Thoracic aorta (tissue), 2 donors: ENCODE results near the gene SRPRA. TPM values are rescaled to one million over a fixed set of nuclear protein-coding genes. Genes with fewer than 3 reads are reported as not detected.

Experiments
- ATAC-seq: fragments of 150-250 bp; one replicate; pipeline ENCODE4 v1.8.0; 2017; ENCODE audit warnings: low read depth; ENCODE audit not compliant: insufficient number of reproducible peaks, low FRiP score
- DNase-seq: peaks from one replicate; pipeline ENCODE4 v3.0.0-alpha.2; 2020; ENCODE audit warnings: low spot score
- H3K27ac ChIP-seq, 2 donors: fragments of 200-600 bp; sonication (generic); 1 replicate in 1 of 2; 2 replicates in 1 of 2; pipeline ENCODE4 v1.5.1; 2016; ENCODE audit warnings: mild to moderate bottlenecking in 2 of 2, moderate library complexity in 2 of 2
- H3K27me3 ChIP-seq: fragments of 200-600 bp; sonication (generic); replicated peaks from 2 replicates; pipeline ENCODE4 v1.6.0; 2016; ENCODE audit warnings: mild to moderate bottlenecking; ENCODE audit not compliant: insufficient read depth
- H3K36me3 ChIP-seq: fragments of 200-600 bp; sonication (generic); one replicate; pipeline ENCODE4 v1.5.1; 2016
- H3K4me1 ChIP-seq, 2 donors: fragments of 200-600 bp; sonication (generic); 1 replicate in 1 of 2; 2 replicates in 1 of 2; pipeline versions ENCODE4 v1.5.1 to v1.6.0; 2016; ENCODE audit warnings: low read depth in 2 of 2, mild to moderate bottlenecking in 1 of 2; ENCODE audit not compliant: control insufficient read depth in 1 of 2
- H3K4me3 ChIP-seq: fragments of 200-600 bp; sonication (generic); 2 replicates; pipeline ENCODE4 v1.5.1; 2016; ENCODE audit warnings: mild to moderate bottlenecking
- H3K9me3 ChIP-seq: fragments of 200-600 bp; sonication (generic); 2 replicates; pipeline ENCODE4 v1.5.1; 2016
- CTCF ChIP-seq: fragments of 200-600 bp; sonication (generic); IDR thresholded peaks from one replicate; pipeline ENCODE4 v1.5.1; 2019; ENCODE audit warnings: antibody characterized with exemption
- total RNA-seq, 2 donors: library from RNA; depleted of rRNA; stranded (reverse); fragments of >200 nt; gene quantifications; one replicate each; pipeline versions ENCODE4 v1.1.0 to v1.2.3, GENCODE V29; 2016

The SRPRA gene
- total RNA-seq, 2 donors from 2014 or later: 125 to 128 TPM

GRCh38 chr11:126254819-126255218 lies 13.9 kb downstream of the SRPRA start:
- Histone ChIP-seq H3K27me3 (no peaks in the 10 kb centered on the region), H3K9me3 (no peaks in the 10 kb centered on the region), H3K4me3 (no peak overlapping the region), H3K27ac (no peak overlapping the region), H3K36me3 (peaks cover 4% of the 10 kb centered on the region), H3K4me1 (no peaks in the 10 kb centered on the region)
- no peak for ATAC-seq
- TF ChIP-seq CTCF: no peak
- no peak for DNase-seq

- no peak overlapping the region for H3K27ac ChIP-seq
- no peaks in the 10 kb centered on the region for H3K9me3 ChIP-seq
- no peak overlapping the region for H3K4me3 ChIP-seq
- ATAC-seq (no peak), DNase-seq (no peak)
- H3K36me3 ChIP-seq: peaks cover 4% of the 10 kb centered on the region
- TF ChIP-seq CTCF: no peak
- H3K27me3 ChIP-seq: no peaks in the 10 kb centered on the region
- H3K4me1 ChIP-seq: no peaks in the 10 kb centered on the region
These were observed 15.4 kb downstream of the SRPRA start for GRCh38 chr11:126253265-126253664.

GRCh38 chr11:126246636-126247035 lies 22.1 kb downstream of the SRPRA start:
- TF ChIP-seq CTCF: no peak
- DNase-seq (no peak), ATAC-seq (no peak)
- Histone ChIP-seq H3K27me3 (no peaks in the 10 kb centered on the region), H3K9me3 (no peaks in the 10 kb centered on the region), H3K4me3 (no peak overlapping the region), H3K27ac (no peak overlapping the region), H3K36me3 (no peaks in the 10 kb centered on the region), H3K4me1 (no peaks in the 10 kb centered on the region)

GRCh38 chr11:126233391-126233790 lies 35.3 kb downstream of the SRPRA start:
- no peak overlapping the region for H3K27ac ChIP-seq
- no peak overlapping the region for H3K4me3 ChIP-seq
- H3K27me3 ChIP-seq: no peaks in the 10 kb centered on the region
- ATAC-seq: no peak
- H3K36me3 ChIP-seq: no peaks in the 10 kb centered on the region
- TF ChIP-seq CTCF: no peak
- no peaks in the 10 kb centered on the region for H3K4me1 ChIP-seq
- DNase-seq: no peak
- no peaks in the 10 kb centered on the region for H3K9me3 ChIP-seq

GRCh38 chr11:126232683-126233082 lies 36.0 kb downstream of the SRPRA start:
- no peaks in the 10 kb centered on the region for H3K36me3 ChIP-seq
- ATAC-seq (no peak), DNase-seq (no peak)
- H3K27ac ChIP-seq: no peak overlapping the region
- no peak for TF ChIP-seq CTCF
- H3K4me3 ChIP-seq: no peak overlapping the region
- no peaks in the 10 kb centered on the region for H3K27me3 ChIP-seq
- H3K4me1 ChIP-seq: no peaks in the 10 kb centered on the region
- no peaks in the 10 kb centered on the region for H3K9me3 ChIP-seq
